ENCODE measurements around the gene BCAP29. TPM values are rescaled to one million over a fixed set of nuclear protein-coding genes. Genes with fewer than 3 reads are reported as not detected.

Gene BCAP29
- total RNA-seq, 1 experiment from 2014 or later: 61.5 TPM

- no peak for DNase-seq (ENCODE audit: unreplicated experiment)
- Mint-ChIP-seq H3K27me3 (ENCODE audit: insufficient read depth, unreplicated experiment) (no peaks in the 10 kb centered on the region), H3K4me1 (ENCODE audit: insufficient read depth, unreplicated experiment) (peaks cover 6% of the 10 kb centered on the region), H3K4me3 (ENCODE audit: unreplicated experiment) (no peak overlapping the region), H3K9me3 (ENCODE audit: unreplicated experiment) (peaks cover 9% of the 10 kb centered on the region), H3K27ac (ENCODE audit: low read depth, unreplicated experiment) (no peak overlapping the region), H3K36me3 (ENCODE audit: insufficient read depth, unreplicated experiment) (peaks cover 32% of the 10 kb centered on the region)
- intact Hi-C loops (cut with micrococcal nuclease): no loop called here
- no TSS peak for BruUV-seq (replicated peaks)
- no peak for TF ChIP-seq CTCF (IDR thresholded peaks at IDR 0.05; ENCODE audit: unreplicated experiment)
- ChIA-PET POLR2A (no interaction called here), CTCF (no interaction called here)
These were observed 42.0 kb upstream of the BCAP29 start for GRCh38 chr7:107538001-107538400.

- Mint-ChIP-seq H3K4me3 (ENCODE audit: unreplicated experiment) (no peak overlapping the region), H3K9me3 (ENCODE audit: unreplicated experiment) (peaks cover 8% of the 10 kb centered on the region), H3K36me3 (ENCODE audit: insufficient read depth, unreplicated experiment) (peaks cover 42% of the 10 kb centered on the region), H3K4me1 (ENCODE audit: insufficient read depth, unreplicated experiment) (peaks cover 6% of the 10 kb centered on the region), H3K27me3 (ENCODE audit: insufficient read depth, unreplicated experiment) (no peaks in the 10 kb centered on the region), H3K27ac (ENCODE audit: low read depth, unreplicated experiment) (no peak overlapping the region)
- intact Hi-C loops (cut with micrococcal nuclease): no loop called here
- no TSS peak for BruUV-seq (replicated peaks)
- ChIA-PET CTCF (interaction anchor here (1.0 kb wide), 1 partner anchor 8 kb away, joined by 4 read pairs; no protein-coding TSS in a partner anchor), POLR2A (no interaction called here)
- no peak for TF ChIP-seq CTCF (IDR thresholded peaks at IDR 0.05; ENCODE audit: unreplicated experiment)
- no peak for DNase-seq (ENCODE audit: unreplicated experiment)
These were observed 36.6 kb upstream of the BCAP29 start for GRCh38 chr7:107543338-107543993.

- H3K27me3 Mint-ChIP-seq (ENCODE audit: insufficient read depth, unreplicated experiment): no peaks in the 10 kb centered on the region
- peaks cover 47% of the 10 kb centered on the region for H3K36me3 Mint-ChIP-seq (ENCODE audit: insufficient read depth, unreplicated experiment)
- CTCF ChIA-PET: interaction anchor here (0.6 kb wide), 1 partner anchor 345 kb away, joined by 6 read pairs; no protein-coding TSS in a partner anchor
- H3K9me3 Mint-ChIP-seq (ENCODE audit: unreplicated experiment): peaks cover 8% of the 10 kb centered on the region
- H3K4me1 Mint-ChIP-seq (ENCODE audit: insufficient read depth, unreplicated experiment): peaks cover under 1% of the 10 kb centered on the region
- TF ChIP-seq CTCF (IDR thresholded peaks at IDR 0.05; ENCODE audit: unreplicated experiment): no peak
- no TSS peak for BruUV-seq (replicated peaks)
- H3K4me3 Mint-ChIP-seq (ENCODE audit: unreplicated experiment): no peak overlapping the region
- DNase-seq (ENCODE audit: unreplicated experiment): no peak
- POLR2A ChIA-PET: no interaction called here
- intact Hi-C loops (cut with micrococcal nuclease): no loop called here
- no peak overlapping the region for H3K27ac Mint-ChIP-seq (ENCODE audit: low read depth, unreplicated experiment)
These were observed 35.0 kb upstream of the BCAP29 start for GRCh38 chr7:107544848-107545591.

DNA sequence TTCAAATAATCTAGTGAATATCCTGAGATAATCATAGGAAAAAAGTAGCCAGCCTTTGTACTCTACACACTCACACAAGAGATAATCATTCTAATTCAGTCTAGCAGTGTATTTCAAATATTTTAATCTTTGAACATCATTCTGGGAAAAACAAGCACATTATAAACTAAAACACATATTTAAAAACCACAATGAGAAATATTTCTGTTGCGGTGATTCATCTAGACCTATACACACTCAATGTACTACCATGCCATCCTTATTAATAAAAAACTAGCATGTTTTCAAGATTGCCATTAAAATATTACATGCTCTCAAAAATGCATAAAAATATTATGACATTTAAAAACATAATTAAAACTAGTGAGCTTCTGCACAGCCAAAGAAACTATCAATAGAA, 28.1 kb upstream of the BCAP29 start:
- POLR2A ChIA-PET: interaction anchor here (0.9 kb wide), 1 partner anchor 11 kb away, joined by 3 read pairs; the partner anchor contains the start of gene COG5
- CTCF ChIA-PET: interaction anchor here (0.9 to 1.2 kb wide), 2 partner anchors 9 to 11 kb away, joined by 3 to 4 read pairs; no protein-coding TSS in a partner anchor
- Mint-ChIP-seq H3K9me3 (ENCODE audit: unreplicated experiment) (no peaks in the 10 kb centered on the region), H3K36me3 (ENCODE audit: insufficient read depth, unreplicated experiment) (peaks cover 52% of the 10 kb centered on the region), H3K4me1 (ENCODE audit: insufficient read depth, unreplicated experiment) (peaks cover 7% of the 10 kb centered on the region), H3K27ac (ENCODE audit: low read depth, unreplicated experiment) (no peak overlapping the region), H3K27me3 (ENCODE audit: insufficient read depth, unreplicated experiment) (no peaks in the 10 kb centered on the region), H3K4me3 (ENCODE audit: unreplicated experiment) (no peak overlapping the region)
- intact Hi-C loops (cut with micrococcal nuclease): no loop called here
- BruUV-seq (replicated peaks): no TSS peak
- no peak for DNase-seq (ENCODE audit: unreplicated experiment)
- no peak for TF ChIP-seq CTCF (IDR thresholded peaks at IDR 0.05; ENCODE audit: unreplicated experiment)
